Superior temporal gyrus (tissue), 1 donor: ENCODE measurements around the gene FBXL17.

Experiments used
- DNase-seq: peaks from one replicate; pipeline ENCODE4 v3.0.0-alpha.2; 2016; ENCODE audit errors: extremely low spot score

Gene FBXL17

GRCh38 chr5:107997338-107997980, 384.4 kb downstream of the FBXL17 start:
- no peak for DNase-seq

- DNase-seq, result no peak
Measured at GRCh38 chr5:107993341-107993740, 388.6 kb downstream of the FBXL17 start.

DNA sequence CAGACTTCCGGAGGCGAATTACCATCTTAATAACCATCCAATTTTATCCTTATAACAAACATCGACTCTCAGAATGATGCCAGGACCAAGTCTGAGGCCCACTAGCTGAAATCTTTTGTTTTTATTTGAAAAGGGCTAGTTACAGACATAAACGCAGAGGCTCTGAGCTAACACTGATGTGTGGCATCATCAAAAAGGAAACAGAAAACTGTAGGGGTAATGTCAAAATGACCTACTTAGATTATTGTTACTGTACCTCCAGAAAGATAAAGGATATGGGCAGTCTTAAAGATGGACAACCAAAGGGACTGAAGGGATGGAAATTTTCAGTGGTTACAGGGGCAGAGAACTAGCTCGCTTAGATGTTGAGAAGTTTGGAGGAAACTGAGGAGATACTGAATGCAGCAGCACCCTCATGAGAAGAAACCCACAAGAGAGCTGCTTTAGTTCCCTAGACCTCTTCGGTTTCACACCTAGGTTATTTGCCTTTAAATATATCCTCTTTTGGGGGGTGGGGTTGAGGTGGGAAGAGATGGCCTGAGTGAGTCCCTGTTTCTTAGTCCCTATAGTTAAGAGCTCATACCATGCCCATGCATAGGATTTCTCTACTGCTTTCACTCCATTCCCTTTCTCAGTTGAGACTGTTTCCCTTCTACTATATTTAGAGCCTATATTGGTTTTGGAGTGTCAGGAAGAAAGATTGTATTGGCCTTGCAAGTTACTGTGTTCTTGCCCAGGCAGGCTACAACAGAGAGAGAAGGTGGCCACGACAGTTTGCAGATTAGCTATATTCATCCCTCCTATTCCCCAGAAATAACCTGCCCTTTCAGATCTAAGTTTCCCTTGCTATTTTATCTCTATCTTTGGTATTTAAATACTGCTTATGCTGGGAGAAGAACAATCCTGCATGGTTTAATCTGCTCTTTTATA, 390.8 kb downstream of the FBXL17 start:
- DNase-seq, result no peak

GRCh38 chr5:107985144-107985543, 396.8 kb downstream of the FBXL17 start:
- DNase-seq, result peak; percentile 9

- no peak for DNase-seq
Measured at GRCh38 chr5:107982703-107983425, 399.0 kb downstream of the FBXL17 start.

DNA sequence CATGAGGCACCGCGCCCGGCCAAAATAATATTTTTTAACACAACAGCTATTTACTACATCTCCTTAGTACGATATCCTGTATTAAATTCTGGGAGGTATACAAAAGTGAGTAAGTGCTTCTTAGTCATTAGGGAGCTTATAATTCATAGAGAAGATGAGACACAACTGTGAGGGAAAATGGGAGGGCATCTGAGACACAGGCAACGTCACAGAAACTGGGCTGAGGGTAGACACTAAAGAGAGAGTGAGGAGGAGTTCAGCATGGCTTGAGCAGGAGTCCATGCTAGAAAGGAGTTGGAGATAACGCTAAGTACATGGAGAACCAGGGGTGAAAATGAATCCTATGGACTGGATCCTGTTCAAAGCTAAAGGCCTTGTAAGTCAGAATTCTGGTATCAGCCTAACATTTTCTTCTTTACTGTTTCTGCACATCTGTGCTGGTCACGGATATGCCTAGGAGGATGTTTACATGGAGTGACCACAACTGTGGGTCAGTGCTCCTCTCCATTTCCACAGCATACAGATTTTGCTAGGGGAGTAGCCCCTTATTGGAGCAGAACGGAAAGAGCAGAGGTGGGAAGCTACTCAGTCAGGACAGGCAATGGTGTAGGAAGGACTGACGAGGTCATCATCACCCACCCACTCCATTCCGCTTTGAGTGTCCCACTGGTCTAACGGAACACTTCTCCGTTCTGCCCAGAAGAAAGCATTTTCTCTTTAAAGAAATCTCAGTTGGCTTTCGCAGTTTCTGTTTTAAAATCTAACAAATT, 400.8 kb downstream of the FBXL17 start:
- DNase-seq, result no peak

- no peak for DNase-seq
Measured at GRCh38 chr5:107979900-107980299, 402.0 kb downstream of the FBXL17 start.

- DNase-seq, result no peak
Measured at GRCh38 chr5:107979291-107979690, 402.6 kb downstream of the FBXL17 start.

DNA sequence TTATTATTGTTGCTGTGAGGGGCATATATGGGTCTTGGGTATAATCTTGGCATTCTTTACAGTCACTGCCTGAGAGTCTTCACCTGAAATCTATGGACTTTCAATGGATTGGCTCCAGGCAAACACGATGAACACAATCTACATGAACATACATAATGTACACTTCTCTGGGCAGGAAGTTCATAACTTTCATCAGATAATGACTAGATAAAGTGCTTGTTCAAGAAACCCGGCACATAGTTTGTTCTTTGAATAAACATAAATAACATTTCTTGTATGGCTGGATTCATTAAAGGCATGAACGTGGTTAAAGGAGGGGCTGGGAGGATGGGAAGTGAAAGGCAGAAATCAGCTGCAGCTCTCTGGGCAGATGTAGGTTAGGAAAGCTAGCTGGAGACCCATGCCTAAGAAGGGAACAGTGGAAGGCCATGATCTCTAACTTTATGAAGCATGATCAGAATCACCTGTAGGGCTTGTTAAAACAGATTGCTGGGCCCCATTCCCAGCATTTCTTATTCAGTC, 404.3 kb downstream of the FBXL17 start:
- no peak for DNase-seq

DNA sequence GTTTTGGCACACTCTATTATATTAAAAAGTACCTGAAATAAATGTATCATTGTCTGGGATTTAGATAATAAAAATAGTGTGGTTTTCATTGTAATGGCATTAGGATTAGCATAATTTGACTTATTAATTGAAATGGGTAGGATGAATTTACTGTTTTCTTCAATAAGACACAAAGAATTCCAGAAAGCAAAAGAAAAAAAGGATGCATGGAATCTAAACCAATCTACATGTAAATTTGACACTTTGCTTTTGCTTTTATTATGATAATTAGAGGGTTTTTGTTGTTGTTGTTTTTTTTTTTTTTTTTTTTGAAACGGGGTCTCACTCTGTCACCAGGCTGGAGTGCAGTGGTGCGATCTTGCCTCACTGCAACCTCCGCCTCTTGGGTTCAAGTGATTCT, 406.3 kb downstream of the FBXL17 start:
- no peak for DNase-seq

DNA sequence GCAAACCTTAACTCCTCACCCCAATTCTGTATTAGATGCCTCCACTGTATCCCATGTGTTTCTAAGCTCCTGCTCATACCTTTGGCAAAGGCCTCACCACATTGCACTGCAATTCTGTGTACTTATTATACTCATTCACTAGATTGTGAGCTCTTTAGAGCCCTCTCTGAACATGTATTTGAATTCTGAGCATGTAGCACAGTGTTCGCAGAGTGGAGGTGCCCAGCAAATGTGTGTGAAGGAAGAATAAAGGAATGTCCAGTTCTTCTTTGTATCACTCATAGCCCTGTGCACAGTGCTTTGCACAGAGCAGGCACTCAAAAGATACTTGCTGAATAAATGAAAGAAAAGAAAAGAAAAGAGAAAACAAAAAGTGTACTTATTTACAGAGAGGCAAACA, 410.1 kb downstream of the FBXL17 start:
- DNase-seq, result peak; percentile 9

- DNase-seq, result no peak
Measured at GRCh38 chr5:107969847-107970246, 412.1 kb downstream of the FBXL17 start.

GRCh38 chr5:107968998-107969397, 412.9 kb downstream of the FBXL17 start:
- DNase-seq, result no peak

DNA sequence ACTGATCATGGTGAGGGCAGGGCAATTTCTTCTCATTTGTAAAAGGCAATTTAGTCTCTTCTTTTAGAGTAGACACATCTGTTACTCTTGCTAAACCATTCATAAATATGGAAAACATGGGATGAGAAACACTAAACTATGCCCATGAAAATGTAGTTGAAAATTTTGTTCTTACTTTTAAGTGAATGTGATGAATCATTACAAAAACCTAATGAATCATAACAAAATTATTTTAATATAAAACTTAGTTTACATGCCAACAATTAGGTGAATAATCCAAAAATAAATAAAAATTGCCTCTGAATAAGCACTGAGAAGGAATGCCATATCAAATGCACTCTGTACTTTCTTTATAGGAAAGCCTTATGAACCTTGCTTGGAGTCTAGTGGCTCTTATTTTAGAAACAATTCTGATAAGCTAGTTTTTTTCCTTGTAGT, 413.5 kb downstream of the FBXL17 start:
- no peak for DNase-seq

GRCh38 chr5:107966201-107966600, 415.7 kb downstream of the FBXL17 start:
- no peak for DNase-seq

DNA sequence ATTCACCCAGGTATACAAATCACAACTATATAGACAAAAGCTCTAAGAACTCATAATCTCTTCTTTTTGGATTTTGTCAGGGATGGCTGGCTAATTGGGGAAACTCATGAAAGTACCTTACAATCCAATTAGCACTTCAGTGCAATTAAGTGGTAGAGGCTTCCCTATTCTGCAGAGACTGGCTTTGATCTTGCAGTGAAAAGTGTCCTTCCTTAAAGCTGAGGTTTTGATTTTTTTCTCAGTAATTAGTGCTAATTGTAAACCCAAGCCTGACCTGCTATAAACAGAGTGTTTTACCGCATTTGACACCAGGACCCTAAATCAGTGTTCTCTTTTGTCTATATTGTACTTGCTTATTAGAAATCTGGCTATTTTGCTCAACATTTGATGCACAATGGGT, 417.2 kb downstream of the FBXL17 start:
- no peak for DNase-seq

- DNase-seq, result no peak
Measured at GRCh38 chr5:107959573-107960279, 422.2 kb downstream of the FBXL17 start.

GRCh38 chr5:107958861-107959260, 423.0 kb downstream of the FBXL17 start:
- no peak for DNase-seq

DNA sequence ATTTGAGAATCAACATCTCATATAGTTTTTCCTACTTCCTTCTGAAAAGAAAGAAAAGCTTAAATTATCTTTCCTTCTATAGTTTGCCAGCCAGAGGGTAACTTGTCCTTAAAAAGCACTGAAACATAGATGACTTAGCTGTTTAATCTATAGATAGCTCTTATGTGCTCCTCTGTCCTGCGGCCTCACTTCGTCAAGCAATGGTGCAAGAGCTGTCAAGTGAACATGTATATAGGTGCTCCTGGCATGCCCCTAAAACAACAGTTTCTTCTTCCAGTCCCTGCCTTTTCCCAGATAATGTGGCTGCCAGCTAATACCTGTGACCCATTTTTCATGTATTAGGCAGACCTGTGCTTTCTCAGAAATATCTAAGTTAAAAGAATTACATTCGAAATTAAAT, 423.5 kb downstream of the FBXL17 start:
- DNase-seq, result no peak

- DNase-seq, result no peak
Measured at GRCh38 chr5:107957051-107957450, 424.8 kb downstream of the FBXL17 start.

DNA sequence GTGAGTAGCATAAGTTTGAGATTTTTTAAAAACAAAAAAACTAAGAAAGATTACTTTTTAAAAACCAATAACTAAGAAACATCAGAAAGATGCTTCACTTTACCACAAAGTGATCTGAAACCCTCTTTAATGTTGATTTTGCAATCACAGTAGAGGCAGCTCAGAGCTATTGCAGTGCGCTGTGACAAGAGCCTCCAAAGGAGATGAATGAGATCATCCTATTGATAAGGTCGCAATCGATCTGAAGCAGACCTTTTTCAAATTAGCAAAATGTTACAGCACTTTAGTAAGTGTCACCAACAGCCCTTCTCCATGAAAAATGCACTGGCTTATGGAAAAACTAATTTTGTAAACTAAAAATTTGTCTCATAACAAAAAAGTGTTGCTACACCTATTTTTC, 426.6 kb downstream of the FBXL17 start:
- no peak for DNase-seq
